HFFc6 (cell line): ENCODE results near the gene CPNE8. TPM values are rescaled to one million over a fixed set of nuclear protein-coding genes. Genes with fewer than 3 reads are reported as not detected.

Experiments used
- DNase-seq: peaks from one replicate; pipeline ENCODE4 v3.0.0-alpha.2; 2018
- H3K27ac Mint-ChIP-seq: 2 replicates; pipeline ENCODE4 v1.8.0; 2020; ENCODE audit warnings: mild to moderate bottlenecking, mixed read lengths
- H3K27me3 Mint-ChIP-seq: 2 replicates; pipeline ENCODE4 v1.8.0; 2021; ENCODE audit warnings: mild to moderate bottlenecking, moderate library complexity, mixed read lengths; ENCODE audit not compliant: insufficient read depth
- H3K36me3 Mint-ChIP-seq: 2 replicates; pipeline ENCODE4 v1.8.0; 2021; ENCODE audit warnings: low read depth, mixed read lengths
- H3K4me1 Mint-ChIP-seq: 2 replicates; pipeline ENCODE4 v1.8.0; 2020; ENCODE audit warnings: low read depth, mixed read lengths
- H3K4me3 Mint-ChIP-seq: 2 replicates; pipeline ENCODE4 v1.8.0; 2020; ENCODE audit warnings: mild to moderate bottlenecking, moderate library complexity, mixed read lengths
- H3K9me3 Mint-ChIP-seq: 2 replicates; pipeline ENCODE4 v1.8.0; 2020; ENCODE audit warnings: mild to moderate bottlenecking, mixed read lengths
- CTCF ChIP-seq: fragments of 200-600 bp; sonication (generic); IDR thresholded peaks from 2 replicates; pipeline ENCODE4 v1.5.0; 2021; ENCODE audit warnings: antibody characterized with exemption, mild to moderate bottlenecking
- total RNA-seq, 6 experiments: library from RNA; stranded (reverse); fragmentation: NEBNext Ultra II Directional; extraction: Animal tissue kit (Norgen Biotek cat#: 25700); gene quantifications; 2 replicates in 1 of 6; 3 replicates in 5 of 6; pipeline ENCODE4 v1.2.3, GENCODE V29; 2021

Gene CPNE8
- total RNA-seq, 6 experiments from 2014 or later: not detected

- Mint-ChIP-seq H3K27me3 (no peaks in the 10 kb centered on the region; the same call in 1 of the 2 replicates), H3K9me3 (peaks cover 42% of the 10 kb centered on the region), H3K4me3 (no peak overlapping the region), H3K4me1 (no peaks in the 10 kb centered on the region), H3K36me3 (no peaks in the 10 kb centered on the region), H3K27ac (no peak overlapping the region)
- no peak for DNase-seq
- no peak for TF ChIP-seq CTCF
Observed at GRCh38 chr12:38809832-38810231, 95.6 kb downstream of the CPNE8 start.

- H3K27me3 Mint-ChIP-seq: no peaks in the 10 kb centered on the region
- H3K9me3 Mint-ChIP-seq: peaks cover 81% of the 10 kb centered on the region
- no peak for TF ChIP-seq CTCF
Observed at GRCh38 chr12:38788106-38788505, 117.3 kb downstream of the CPNE8 start.

DNA sequence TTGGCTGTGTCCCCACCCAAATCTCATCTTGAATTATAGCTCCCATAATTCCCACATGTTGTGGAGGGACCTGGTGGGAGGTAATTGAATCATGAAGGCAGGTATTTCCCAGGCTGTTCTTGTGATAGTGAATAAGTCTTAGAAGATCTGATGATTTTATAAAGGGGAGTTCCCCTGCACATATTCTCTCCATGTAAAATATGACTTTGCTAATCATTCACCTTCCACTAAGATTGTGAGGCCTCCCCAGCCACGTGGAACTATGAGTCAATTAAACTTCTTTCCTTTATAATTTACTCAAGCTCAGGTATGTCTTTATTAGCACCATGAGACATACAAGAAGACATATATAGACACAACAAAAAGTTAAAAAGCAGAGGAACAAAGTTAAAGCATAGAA, 120.0 kb downstream of the CPNE8 start:
- Mint-ChIP-seq H3K27me3 (no peaks in the 10 kb centered on the region), H3K4me1 (no peaks in the 10 kb centered on the region), H3K36me3 (no peaks in the 10 kb centered on the region), H3K27ac (no peak overlapping the region), H3K9me3 (peaks cover 83% of the 10 kb centered on the region), H3K4me3 (no peak overlapping the region)
- no peak for TF ChIP-seq CTCF
- no peak for DNase-seq

More at GRCh38 chr12:38788106-38788505, 117.3 kb downstream of the CPNE8 start:
- Mint-ChIP-seq H3K27ac (no peak overlapping the region), H3K4me3 (no peak overlapping the region), H3K4me1 (no peaks in the 10 kb centered on the region), H3K36me3 (no peaks in the 10 kb centered on the region)
- DNase-seq: no peak

DNA sequence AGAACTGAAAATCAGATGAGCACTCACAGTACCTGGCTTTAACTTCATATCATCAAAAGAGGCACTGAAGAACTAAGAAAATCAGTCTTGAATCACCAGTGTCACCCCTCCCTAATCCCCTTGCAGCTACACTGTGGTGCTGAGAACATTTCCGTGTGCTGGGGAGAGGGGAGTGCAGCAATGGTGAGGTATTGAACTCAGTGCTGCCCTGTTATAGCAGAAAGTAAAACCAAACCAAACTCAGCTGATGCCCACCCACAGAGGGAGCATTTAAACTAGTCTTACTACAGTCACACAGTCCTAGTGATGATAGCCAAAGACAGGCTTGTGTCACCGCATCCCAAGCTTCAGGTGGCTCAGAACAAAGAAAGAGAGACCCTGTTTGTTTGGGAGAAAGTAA, 122.1 kb downstream of the CPNE8 start:
- H3K9me3 Mint-ChIP-seq: peaks cover 71% of the 10 kb centered on the region
- no peak overlapping the region for H3K4me3 Mint-ChIP-seq
- no peaks in the 10 kb centered on the region for H3K4me1 Mint-ChIP-seq
- no peak for TF ChIP-seq CTCF
- no peaks in the 10 kb centered on the region; the same call in 1 of the 2 replicates for H3K27me3 Mint-ChIP-seq
- no peak overlapping the region for H3K27ac Mint-ChIP-seq
- no peak for DNase-seq
- H3K36me3 Mint-ChIP-seq: no peaks in the 10 kb centered on the region

GRCh38 chr12:38782359-38782758, 123.0 kb downstream of the CPNE8 start:
- no peak overlapping the region for H3K27ac Mint-ChIP-seq
- peaks cover 61% of the 10 kb centered on the region for H3K9me3 Mint-ChIP-seq
- H3K4me3 Mint-ChIP-seq: no peak overlapping the region
- no peak for TF ChIP-seq CTCF
- H3K27me3 Mint-ChIP-seq: no peaks in the 10 kb centered on the region; the same call in 1 of the 2 replicates
- DNase-seq: no peak
- no peaks in the 10 kb centered on the region for H3K36me3 Mint-ChIP-seq
- H3K4me1 Mint-ChIP-seq: no peaks in the 10 kb centered on the region

DNA sequence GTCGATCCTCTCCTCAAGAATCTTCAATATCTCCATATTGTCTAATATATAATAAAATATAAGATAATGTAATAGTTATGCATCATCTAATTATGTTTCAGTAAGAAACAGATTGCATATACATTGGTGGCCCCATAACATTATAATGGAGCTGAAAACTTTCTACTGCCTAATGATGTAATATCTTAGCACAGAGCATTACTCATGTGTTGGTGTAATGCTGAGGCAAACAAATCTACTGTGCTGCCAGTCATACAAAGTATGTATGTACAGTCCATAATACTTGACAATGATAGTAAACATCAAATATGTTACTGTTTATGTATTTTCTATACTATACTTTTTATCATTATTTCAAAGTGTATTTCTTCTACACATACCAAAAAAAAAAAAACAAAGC, 128.7 kb downstream of the CPNE8 start:
- Mint-ChIP-seq H3K9me3 (peaks cover 26% of the 10 kb centered on the region), H3K27ac (no peak overlapping the region), H3K36me3 (no peaks in the 10 kb centered on the region), H3K27me3 (no peaks in the 10 kb centered on the region; the same call in 1 of the 2 replicates), H3K4me3 (no peak overlapping the region), H3K4me1 (no peaks in the 10 kb centered on the region)
- DNase-seq: no peak
- TF ChIP-seq CTCF: no peak
